GM19324 (cell line): ENCODE data around the gene HOXC10.

Experiments used
- ATAC-seq: cut with Tn5 transposase; IDR thresholded peaks from one replicate; pipeline ENCODE4 v1.9.1; 2021; ENCODE audit warnings: mild to moderate bottlenecking, moderate library complexity; ENCODE audit not compliant: unreplicated experiment, low FRiP score

Gene HOXC10

GRCh38 chr12:53975479-53976152 is 9.3 kb upstream of the HOXC10 start:
- ATAC-seq = no peak

DNA sequence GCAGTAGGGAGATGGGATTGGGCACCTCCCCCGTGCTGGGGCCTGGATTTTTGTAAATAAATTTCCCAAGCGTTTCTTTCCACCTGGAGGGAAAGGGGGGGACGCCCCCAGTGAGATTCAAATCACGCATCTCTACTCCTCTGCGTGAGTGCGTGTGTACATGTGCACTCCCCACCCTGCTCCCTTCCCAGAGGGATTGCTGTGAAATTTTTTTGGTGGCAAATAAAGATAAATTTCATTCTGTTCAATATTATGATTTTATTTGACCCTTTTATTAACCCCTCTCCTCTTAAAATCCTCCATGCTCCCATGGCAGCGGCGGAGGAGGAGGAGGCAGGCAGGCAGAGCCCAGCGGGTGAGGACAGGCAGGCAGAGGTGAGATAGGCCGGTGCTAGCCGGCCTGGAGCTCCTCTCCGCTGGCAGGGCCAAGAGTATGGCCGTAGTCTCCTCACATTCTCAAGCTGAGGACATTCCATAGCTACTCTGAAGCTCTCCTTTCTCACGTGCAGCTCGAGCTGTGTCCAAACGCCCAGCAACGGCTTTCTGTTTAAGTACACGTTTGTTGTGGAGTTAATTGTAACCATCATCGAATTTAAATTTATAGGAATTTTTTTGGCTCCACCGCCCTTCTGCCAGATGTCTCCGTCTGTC is 8.6 kb upstream of the HOXC10 start:
- ATAC-seq = no peak

DNA sequence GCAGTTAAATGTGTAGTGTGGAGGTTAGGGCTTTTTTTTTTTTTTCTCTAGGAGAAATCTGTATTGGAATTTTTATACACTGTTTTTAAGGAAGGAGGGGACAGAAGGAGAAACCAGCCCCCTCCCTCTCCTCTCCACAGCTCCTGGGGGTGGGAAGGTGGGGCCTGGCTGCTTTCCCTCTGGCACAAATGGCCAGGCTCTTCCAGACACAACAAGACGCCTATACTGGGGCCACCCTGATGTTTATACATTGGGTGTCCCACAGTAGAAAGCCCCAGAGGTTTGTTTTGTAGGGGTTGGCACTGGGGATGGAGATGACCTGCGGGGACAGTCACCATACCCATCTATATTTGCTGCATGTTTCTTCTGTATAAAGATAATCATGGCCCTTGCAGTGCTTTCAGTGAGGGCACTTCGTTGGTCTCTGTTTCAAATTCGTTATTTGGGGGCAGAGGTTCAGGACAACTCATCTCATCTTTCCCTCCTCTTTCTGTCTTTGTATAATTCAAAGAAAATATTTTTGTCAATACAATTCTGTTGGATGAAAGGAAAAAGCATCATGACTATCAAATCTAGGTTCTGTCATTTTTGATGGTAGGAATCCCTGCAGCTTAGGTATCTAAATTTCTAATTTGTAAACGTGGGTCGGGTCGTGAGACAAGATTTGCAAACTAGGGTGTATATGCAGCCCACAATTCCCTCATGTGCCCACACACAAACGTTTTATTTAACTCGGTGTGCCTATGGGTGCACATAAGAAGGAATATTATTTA is 7.9 kb upstream of the HOXC10 start:
- no peak for ATAC-seq

DNA sequence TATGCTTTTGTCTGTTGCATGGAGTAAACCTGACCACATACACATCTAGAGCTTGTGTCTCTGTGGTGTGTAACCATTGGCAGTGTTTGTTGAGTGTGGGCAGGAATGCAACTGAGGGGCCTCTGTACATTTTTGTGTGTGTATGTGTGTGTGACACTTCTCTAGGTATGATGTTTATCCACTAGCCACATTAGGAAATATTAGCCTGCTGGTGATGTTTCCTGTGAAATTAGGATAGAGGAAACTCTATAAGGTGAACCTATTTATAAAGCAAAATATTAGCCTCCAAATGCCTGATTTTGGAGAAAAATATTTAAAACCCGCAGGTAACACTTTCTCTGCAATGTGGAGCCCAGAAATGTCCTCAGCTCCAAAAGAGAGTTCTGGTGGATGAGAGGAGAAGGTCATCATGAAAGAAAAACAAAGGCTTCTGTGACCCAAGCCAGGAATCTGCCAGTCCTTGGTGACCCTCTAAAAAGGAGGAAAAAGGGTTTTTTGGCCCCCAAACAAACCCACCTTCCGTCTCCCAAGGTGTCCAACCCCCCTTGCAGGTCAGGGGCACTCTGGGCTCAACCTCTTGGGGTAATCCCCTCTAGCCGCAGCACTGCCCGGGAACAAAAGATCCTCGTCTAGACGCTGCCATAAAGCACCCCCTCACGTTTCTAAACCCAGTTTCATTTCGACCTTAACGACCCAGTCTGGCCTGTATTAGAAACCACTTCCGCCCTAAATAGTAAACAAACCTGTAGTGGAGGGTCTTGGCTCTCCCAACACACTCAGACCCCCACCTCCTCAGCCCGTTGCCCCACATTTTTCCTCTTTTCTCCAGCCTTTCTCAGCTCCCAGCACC is 7.1 kb upstream of the HOXC10 start:
- no peak for ATAC-seq

DNA sequence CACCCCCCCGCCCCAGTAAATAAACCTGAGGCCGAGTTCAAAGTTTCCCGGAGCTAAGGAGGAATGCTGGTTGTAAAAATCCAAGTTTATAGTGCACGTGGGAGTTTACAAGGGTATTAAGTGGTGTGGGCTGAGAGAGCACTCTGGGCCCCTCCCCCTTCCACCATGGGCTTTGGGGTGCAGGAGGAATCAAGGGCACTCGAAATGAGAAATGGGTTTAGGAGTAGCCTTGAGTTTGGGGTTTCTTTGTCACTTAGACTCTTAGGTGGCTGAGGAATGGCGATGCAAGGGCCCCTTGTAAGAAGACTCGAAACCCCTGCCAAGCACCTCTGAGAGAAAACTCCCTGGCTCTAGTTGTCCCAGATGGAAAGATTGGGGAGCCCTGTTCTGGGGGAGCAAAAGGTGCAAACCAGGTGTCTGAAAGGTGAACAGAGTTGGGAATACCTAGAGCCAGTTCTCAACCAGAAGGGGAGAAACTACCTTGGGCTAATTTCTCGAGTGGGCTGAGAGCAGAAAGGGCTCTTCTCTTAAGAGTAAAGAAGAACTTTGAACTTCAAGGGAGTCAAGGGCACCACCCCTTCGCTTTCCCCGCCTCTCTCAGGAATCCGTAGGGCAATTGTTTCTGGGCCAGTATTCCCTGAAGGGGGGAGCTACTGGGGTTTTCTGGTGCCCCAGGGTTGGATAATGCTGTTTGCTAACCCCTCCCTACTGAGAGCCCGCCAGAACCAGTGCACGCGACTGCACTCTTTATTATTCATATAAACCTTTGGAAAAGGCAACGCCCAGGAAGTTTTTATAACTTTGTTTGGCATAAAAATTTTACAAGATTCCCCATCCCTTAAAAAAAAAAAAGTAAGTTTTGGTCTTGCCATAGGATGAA is 6.2 kb upstream of the HOXC10 start:
- no peak for ATAC-seq

GRCh38 chr12:53980104-53980801 is 4.7 kb upstream of the HOXC10 start:
- ATAC-seq = no peak

- ATAC-seq = no peak
Observed at GRCh38 chr12:53980802-53981496, 4.0 kb upstream of the HOXC10 start.

DNA sequence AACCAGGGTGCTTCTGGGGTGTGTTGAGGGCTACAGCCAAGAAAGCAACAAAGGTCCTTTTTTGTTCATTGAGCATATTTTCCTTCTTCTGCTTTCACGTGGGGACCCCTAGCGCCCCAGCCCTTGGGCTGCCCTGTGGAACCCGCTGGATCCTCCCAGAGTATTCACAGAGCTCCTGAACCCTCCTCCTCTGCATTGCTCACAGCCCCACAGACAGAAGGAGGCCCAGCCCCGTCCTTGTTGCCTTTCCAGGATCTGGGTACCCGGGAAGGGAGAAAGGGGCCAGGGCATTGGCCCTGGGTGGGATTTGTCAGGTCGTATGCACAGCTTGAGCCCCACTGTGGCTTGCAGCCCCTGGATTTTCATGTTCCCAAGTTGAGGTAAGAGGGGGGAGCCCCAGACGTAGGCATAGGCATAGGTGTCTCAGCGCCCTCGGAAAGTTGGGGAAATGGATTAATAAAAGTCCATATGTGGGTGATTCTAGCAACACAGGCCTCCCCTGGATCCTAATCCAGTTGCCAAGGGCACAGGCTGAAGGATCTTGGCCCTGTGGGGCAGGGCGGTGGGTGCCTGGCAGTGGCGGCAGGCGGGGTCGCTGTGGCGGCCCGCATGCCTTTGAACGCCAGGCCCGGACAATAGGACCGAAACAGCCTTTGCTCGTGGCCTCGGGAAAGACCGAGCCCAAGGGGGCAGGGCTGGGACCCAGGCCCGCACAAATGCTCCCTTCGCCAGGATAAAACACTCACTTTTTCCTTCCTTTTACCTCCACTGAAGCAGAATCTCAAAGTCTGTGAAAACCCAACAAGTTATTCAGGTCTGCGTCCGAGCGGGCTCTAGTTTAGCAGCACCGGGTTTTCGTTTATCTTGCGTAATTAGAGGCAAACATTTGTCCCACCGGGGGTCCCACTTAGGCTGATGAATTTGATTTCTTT is 3.0 kb upstream of the HOXC10 start:
- ATAC-seq = no peak

DNA sequence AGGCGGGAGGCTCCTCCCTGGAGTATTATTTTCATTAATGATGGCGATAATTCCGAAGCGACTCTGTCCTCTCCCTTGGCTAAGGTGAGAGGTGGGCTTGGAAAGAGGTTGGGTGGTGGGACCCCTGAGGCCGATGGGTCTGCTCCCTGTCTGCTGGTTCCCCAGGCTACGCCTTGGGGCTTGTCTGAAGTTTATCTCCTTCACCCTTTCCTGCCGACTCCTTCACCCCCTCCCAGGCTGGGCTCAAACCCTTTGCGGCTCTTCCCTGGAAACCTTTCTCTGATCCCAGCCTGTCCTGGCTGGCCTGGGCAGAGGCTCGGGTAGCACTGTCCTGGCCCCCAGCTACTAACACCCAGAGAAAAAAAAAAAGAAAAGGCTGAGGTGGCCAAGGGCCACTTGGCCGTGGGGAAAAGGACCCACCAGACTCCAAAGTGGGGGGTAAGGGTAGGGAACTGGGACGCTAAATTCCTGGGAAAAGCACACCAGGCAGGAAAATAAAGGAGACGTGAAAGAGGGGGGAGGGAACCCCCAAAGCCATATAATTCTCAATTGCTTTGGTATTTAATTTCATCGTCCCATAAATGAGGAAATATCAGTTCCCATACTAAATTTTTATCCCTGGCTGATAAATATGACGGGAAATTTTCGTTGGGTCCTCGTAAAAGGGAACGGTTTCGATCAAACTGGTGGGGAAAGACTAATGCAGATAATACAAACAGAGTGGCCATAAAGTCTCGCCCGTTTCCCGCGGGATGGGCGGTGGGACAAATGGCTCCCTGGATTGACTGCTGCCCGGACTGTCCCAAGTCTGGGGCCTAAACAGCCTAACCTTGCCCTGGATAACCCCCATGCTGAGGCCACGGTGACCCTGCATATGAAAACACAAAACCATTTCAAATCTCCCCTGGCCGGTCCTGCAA is 2.0 kb upstream of the HOXC10 start:
- no peak for ATAC-seq

DNA sequence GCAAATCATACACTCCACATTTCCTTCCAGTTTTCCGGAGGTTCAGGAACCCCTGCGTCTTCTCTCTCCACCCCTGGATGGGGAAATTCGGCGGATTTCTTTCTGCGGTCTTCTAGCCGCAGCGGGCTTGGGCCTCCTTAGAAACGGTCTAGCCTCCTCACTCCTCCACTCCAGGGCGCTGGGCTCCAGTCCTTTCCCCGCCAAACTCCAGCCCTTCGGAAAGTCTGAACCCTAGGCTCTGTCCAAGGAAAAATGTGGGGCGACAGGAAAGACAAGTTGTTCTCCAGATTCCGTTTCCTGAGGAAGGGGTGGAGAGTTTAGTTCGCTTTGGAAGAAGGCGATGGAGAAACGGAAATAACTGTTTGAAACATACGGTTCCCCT is 1.4 kb upstream of the HOXC10 start:
- ATAC-seq = no peak

DNA sequence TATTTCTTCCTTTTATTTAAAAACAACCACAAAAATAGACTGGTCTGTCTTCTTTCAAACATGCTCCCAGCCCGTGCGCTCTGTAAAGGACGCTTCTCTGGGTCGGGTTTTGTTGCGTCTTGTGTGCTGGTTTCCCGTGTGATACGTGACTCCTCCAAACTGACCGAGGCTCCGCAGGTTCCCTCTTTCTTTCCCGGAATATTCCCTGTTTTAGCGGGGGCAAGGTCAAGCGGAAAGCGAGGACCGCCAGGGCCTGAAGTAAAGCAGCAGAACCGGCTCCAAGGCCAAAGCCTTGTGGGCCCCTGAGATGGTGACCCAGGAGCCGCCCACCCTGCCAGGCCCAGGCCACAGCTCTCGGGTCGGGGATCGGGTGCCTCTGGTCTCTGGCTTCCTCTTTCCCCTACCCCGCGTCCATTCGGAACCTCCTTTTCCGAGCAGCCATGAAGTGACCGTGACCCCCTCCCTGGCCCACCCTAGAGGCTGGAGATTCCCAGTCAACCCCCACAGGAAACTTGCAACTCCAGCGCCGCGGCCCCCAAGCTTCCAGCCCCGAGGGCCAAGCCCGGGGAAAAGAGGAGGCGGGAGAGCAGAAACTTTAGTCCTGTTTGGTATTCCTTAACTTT is 885 bp upstream of the HOXC10 start:
- no peak for ATAC-seq

DNA sequence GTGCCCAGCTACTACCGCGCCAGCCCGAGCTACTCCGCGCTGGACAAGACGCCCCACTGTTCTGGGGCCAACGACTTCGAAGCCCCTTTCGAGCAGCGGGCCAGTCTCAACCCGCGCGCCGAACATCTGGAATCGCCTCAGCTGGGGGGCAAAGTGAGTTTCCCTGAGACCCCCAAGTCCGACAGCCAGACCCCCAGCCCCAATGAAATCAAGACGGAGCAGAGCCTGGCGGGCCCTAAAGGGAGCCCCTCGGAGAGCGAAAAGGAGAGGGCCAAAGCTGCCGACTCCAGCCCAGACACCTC is 697 bp downstream of the HOXC10 start:
- ATAC-seq = no peak

- no peak for ATAC-seq
Observed at GRCh38 chr12:53985994-53986685, 1.2 kb downstream of the HOXC10 start.

DNA sequence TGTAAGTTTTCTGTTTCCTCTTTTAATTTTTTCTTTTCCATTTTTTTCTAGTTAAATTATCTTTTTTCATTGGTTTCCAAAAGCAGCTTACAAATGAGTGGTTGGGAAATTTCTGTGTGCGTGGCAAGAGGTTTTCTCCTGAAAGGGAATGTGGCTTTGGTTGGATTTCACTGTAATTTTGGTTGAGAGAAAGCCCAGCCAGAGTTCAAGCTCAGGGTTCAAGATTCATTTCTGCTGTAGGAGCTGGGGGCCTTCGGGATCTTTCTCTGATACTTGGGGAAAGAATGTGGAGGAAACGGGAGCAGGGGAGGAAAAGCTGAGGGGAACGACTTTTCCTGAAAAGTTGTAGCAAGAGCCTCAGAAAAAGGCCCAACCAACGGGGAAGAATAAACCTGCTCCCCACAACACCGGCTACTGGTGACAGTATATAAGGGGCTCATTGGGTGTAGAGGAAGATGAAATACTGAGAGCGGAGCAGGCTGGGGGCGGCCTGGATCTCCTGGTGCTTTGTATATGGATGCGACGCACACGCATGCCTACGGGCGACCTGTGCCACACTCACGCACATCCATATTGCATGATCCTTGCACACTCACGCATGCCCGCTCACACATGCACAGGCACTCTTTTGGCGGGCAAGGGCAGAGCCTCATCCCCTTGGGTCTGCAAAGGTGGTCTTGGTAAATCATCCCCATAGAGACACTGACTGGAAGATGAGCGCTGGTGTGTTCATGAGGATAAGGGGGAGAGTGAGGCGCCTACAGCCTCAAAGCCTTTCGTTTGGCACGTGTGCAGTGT is 1.9 kb downstream of the HOXC10 start:
- ATAC-seq = no peak

DNA sequence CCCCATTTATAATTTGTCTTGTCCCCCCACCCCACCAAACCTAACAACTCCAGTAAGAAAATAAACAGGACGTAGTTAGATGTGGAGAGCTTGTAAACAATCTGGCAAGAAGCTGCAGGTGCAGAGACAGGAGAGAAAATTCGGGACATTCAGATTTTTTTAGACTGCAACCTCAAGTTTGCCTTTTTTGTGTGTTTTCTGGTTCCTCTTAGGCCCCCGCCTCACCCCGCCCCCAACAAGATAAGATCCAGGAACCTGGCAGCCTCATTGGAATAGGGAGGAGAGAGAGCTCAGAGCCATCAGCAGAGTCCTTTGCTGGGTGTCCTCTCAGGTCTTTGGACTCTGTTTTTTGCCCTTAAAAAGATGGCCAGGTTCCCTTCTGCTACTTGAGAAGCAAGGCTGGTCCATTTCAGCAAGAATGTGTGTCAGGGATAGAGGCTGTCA is 2.9 kb downstream of the HOXC10 start:
- ATAC-seq = no peak
